ENCODE results near the gene ARHGEF17.

The ARHGEF17 gene

DNA sequence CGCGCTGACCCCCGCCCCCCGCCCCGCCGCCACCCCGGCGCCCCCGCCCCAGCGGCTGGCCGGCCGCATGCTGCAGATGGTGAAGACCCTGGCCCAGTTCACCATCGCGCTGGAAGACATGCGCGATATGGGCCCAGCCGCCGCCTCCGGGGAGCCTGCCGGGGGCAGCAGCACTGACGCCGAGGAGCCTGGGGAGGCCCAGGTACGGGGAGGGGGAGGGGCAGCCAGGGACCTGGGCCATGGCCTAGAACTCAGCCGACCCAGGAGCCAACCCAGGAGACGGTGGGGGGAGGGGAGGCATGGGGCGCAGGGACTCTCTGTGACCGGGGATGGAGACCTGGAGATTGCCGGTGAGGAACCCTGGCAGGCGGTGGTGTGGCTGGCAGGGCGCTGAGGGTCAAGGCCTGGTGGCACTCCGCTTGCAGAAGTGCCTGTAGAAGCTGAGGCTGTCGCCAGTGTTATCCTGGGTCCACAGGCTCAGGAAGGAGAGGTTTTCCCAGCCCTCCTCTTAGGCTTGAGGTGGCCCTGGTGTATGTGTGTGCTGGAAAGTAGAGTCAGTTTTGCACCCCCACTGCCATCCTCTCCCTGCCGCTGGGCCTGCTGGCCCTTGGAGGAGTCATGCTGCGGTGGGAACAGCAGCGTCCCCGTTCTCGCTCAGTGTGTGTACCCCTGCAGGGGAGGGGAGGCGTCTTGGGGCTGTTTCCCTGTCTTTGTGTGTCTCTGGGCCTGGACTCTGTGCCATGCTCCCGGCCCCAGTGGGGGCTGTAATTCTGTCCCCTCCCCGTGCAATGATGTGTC, 35.2 kb downstream of the ARHGEF17 start:
- no peak for TF ChIP-seq CTCF (IDR thresholded peaks at IDR 0.05)

DNA sequence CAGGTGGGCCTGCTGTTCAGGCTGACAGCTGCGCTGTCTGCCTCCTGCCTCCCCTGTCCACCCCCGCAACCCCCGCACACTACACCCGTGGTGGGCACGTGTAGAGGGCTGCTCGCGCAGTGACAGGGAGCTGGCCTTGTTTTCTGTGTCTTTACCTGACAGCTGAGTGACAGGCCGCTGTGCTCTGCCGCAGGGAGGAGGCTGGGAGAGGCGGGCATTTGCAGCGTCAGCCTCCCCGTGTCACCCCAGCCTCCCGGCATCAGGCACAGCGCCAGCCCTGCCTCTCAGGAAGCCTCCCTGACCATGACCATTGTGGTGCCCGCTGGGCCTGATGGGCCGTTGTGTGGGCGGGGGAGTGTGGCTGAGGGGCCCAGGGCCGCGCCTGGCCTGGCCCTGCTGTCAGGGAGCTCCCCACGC, 36.1 kb downstream of the ARHGEF17 start:
- H3K27me3 ChIP-seq (ENCODE audit: control insufficient read depth, insufficient read depth, low read length): no peaks in the 10 kb centered on the region
- H3K9ac ChIP-seq: no peak overlapping the region
- H3K9me3 ChIP-seq (ENCODE audit: control insufficient read depth, low read length): no peaks in the 10 kb centered on the region
- H2AFZ ChIP-seq: no peak overlapping the region
- H3K4me3 ChIP-seq (ENCODE audit: low read depth, low read length): no peak overlapping the region
- peak overlapping the region; percentile 61 for H3K27ac ChIP-seq
- H3K4me2 ChIP-seq (ENCODE audit: low read length): peak overlapping the region; percentile 47
- no peak for TF ChIP-seq CTCF (IDR thresholded peaks at IDR 0.05)
- H3K36me3 ChIP-seq (ENCODE audit: control insufficient read depth, insufficient read depth, low read length): no peaks in the 10 kb centered on the region
- H3K79me2 ChIP-seq: peaks cover 19% of the 10 kb centered on the region
- peaks cover 9% of the 10 kb centered on the region for H3K4me1 ChIP-seq

More for the DNA sequence above, 35.2 kb downstream of the ARHGEF17 start:
- no peaks in the 10 kb centered on the region for H3K9me3 ChIP-seq (ENCODE audit: control insufficient read depth, low read length)
- H3K9ac ChIP-seq: no peak overlapping the region
- H3K36me3 ChIP-seq (ENCODE audit: control insufficient read depth, insufficient read depth, low read length): no peaks in the 10 kb centered on the region
- no peak overlapping the region for H2AFZ ChIP-seq
- peaks cover 9% of the 10 kb centered on the region for H3K4me1 ChIP-seq
- peaks cover 22% of the 10 kb centered on the region for H3K79me2 ChIP-seq
- H3K4me3 ChIP-seq (ENCODE audit: low read depth, low read length): peak overlapping the region; percentile 11
- no peak overlapping the region for H3K4me2 ChIP-seq (ENCODE audit: low read length)
- H3K27me3 ChIP-seq (ENCODE audit: control insufficient read depth, insufficient read depth, low read length): no peaks in the 10 kb centered on the region
- H3K27ac ChIP-seq: peak overlapping the region; percentile 61

DNA sequence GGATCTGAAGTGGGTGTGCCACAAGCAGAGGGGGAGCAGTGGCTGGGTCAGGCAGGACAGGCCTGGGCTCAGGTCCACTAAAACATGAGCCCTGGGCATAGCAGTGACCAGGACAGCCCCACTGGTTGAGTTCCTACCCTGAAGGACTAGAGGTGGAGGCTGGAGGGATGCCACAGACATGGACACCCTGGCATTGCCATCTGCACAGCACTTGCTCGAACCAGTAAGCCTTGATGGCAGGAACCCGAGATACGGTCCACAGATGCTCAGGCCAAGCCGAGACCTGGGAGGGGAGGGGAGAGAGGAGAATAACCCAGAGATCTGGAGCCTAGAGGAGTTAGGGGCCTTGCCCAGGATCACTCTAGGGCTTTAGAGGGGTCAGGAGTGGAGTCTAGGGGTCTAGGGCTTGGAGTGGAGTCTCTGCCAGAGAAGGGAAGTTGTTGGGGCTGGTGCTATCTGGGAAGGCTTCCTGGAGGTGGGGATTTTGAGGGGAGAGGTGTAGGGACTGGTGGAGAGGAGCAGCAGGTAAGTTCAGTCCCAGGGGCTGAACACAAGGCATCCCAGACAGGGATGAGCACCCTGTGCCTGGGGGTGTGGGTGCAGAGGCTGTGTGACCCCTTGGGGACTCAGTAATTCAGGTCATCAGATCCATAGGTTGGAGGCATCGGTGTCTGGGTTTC, 37.5 kb downstream of the ARHGEF17 start:
- Histone ChIP-seq H3K9me3 (ENCODE audit: control insufficient read depth, low read length) (no peaks in the 10 kb centered on the region), H3K4me2 (ENCODE audit: low read length) (no peak overlapping the region), H3K27me3 (ENCODE audit: control insufficient read depth, insufficient read depth, low read length) (no peaks in the 10 kb centered on the region), H3K79me2 (peaks cover 9% of the 10 kb centered on the region), H3K9ac (no peak overlapping the region), H3K4me1 (peaks cover 9% of the 10 kb centered on the region), H3K4me3 (ENCODE audit: low read depth, low read length) (no peak overlapping the region), H3K36me3 (ENCODE audit: control insufficient read depth, insufficient read depth, low read length) (no peaks in the 10 kb centered on the region), H3K27ac (no peak overlapping the region), H2AFZ (no peak overlapping the region)
- no peak for TF ChIP-seq CTCF (IDR thresholded peaks at IDR 0.05)

DNA sequence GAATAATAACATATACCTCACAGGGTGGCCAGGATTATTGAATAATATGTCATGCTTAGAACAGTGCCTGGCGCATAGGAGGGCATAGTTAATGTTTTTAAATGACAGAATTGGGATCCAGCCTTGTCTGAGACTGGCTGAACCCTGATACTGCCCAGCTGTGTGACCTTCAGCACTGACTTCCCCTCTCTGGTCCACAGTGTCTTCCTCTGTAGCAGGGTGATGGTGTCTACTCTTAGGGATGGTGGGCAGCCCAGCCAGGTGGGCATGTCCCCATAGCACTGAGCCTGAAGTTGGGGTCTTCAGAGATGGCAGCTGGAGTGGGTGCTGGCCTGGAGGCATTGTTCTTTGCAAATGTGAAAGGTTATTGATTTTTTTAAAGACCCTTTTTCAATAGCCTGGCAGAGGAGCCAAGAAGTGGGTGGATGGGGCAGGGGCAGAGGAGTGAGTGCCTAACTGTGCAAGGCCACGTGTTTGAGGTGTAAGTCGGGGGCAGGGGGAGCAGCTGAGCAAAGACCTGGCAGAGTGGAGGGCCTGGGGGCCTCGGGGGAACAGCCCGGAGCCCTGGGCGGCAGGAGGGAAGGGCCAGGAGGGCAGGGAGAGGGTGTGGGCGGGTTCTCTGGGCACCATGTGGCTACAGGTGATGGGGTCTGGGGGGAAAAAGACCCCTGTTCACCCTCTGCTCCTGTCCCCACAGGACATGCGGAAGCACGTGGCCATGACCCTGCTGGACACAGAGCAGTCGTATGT, 38.3 kb downstream of the ARHGEF17 start:
- peaks cover 9% of the 10 kb centered on the region for H3K4me1 ChIP-seq
- TF ChIP-seq CTCF (IDR thresholded peaks at IDR 0.05): no peak
- no peak overlapping the region for H3K27ac ChIP-seq
- H3K4me2 ChIP-seq (ENCODE audit: low read length): no peak overlapping the region
- no peak overlapping the region for H2AFZ ChIP-seq
- peaks cover 2% of the 10 kb centered on the region for H3K79me2 ChIP-seq
- H3K9ac ChIP-seq: no peak overlapping the region
- no peaks in the 10 kb centered on the region for H3K27me3 ChIP-seq (ENCODE audit: control insufficient read depth, insufficient read depth, low read length)
- no peaks in the 10 kb centered on the region for H3K9me3 ChIP-seq (ENCODE audit: control insufficient read depth, low read length)
- H3K4me3 ChIP-seq (ENCODE audit: low read depth, low read length): no peak overlapping the region
- no peaks in the 10 kb centered on the region for H3K36me3 ChIP-seq (ENCODE audit: control insufficient read depth, insufficient read depth, low read length)

All from parathyroid adenoma (tissue), 2 donors.